A204.1 (cell line): Measurements from ENCODE around the gene TVP23A.

Experiments
- FAIRE-seq: peaks from 2 replicates; lab custom pipeline; 2012; peaks lifted over from hg19 to GRCh38; lab: Jason Lieb, UNC

TVP23A gene

DNA sequence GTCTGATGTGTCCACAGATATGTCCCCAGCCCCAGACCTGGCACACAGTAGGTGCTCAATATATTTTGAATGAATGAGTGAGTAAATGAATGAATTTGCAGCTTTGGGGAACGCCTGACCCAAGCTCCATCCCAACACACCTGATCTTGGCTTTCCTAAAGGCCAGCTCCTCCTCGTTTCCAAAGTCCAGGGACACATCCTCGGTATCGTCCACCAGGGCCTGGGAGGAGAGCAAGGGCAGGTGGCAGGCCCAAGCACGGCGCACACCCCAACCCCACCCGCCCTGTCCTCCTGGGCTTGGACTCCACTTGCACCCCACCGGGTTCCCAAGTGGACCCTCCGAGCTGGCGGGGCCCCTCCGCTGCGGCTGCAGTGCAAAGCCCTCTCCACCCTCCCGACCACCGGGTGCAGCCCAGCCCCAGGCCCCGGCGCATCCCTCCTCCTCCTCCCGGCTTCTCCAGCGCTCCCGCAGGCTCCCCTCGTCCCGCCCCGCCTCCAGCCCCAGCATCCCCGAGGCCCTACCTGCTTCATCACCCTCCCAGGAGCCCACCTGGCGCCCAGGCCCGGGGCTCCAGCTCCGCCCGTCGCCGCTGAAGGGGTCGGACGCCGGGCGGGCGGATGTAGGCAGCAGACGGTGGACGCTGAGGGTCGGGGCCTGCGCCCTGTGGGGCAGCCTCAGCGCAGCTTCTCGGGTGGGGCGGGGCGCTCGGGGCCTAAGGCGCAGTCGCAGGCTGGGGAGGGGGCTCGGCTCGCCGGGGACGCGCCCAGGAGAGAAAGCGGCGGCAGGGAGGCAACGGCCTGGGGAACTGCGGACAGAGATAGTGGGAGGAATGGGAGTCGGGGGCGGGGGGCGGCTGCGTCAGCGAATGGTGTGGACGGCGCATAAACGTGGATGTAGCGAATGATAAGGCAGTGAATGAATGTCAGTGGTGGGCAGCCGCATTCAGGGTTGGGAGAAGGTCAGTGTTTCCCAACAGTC lies at the start of gene TVP23A:
Gene TVP23A, minus strand, starts transcription at position 832 of the 979 bp plus-strand sequence. Its CDS starts 301 bp downstream, at position 531.
- FAIRE-seq: no peak

DNA sequence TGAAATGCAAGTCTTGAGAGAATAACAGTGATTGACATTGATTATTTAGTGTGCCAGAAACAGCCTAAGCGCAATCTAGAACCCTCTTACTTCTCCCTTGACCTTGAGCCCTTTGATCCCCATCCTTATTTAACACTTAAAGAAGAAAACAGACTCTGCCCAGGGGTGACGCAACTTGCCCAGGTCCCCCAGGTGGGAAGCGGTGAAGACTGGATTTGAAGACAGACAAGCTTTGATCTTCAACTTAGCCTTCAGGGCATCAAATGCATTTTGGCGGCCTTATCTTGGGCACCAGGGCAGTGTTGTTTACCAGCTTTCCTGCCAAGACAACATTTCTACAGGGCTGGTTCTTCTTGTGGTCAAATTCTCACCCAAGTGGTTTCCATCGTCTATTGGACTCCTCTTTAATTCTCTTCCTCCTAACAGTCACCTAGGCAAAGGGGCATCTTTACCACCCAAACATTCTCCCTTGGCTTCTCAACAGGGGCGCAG lies 49.6 kb upstream of the TVP23A start:
- no peak for FAIRE-seq

DNA sequence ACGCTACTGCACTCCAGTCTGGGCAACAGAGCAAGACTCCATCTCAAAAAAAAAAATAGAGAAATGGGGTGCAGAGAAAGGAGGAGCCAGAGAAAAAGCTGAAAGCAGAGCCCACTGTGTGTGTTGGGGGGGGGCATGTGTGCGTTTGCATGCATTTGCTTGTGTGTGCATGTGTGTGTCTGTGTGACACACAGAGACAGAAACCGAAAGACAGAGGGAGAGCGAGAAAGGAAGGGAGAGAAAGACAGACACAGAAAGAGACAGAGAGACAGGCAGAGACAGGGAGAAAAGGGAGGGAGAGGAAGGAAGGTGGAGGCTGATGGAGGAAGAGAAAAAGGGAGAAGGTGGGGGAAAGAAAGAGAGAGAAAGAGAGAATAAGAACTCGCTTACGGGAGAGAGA lies 48.6 kb upstream of the TVP23A start:
- FAIRE-seq: no peak

DNA sequence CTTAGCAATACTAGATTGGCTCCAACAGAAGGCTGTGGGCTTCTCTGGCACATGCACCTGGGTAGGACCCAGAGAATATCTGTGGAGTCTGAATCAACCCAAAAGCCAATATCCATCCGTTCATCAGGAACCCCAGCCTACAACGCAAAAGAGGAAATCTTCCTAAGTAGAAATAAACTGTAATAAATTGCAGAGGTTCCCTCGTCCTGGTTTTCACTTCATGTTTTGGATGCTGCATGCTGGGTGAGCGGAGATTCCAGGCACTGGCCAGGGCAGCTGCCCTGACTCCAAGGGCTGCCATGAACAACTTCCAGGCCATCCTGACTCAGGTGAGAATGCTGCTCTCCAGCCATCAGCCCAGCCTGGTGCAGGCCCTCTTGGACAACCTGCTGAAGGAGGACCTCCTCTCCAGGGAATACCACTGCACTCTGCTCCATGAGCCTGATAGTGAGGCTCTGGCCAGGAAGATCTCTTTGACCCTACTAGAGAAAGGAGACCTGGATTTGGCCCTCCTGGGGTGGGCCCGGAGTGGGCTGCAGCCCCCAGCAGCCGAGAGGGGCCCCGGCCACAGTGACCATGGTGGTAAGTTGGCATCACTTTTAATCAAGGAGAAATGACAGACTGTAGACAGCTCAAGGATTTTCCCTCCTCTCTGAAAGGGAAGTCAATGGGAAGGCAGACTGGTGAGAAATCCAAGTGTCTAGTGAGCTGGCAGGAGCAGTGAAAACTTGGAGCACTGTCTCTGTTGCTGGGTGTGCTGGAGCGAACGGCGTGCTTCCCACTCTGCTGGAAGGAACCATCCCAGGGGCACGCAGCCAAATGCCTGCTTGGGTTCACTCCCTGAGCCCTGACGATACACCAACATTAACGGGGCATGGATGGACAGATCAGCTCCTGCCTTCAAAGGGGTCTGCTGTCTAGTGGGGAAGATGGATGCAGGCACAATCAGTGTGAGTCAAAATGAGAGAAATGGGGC lies 47.7 kb upstream of the TVP23A start:
- FAIRE-seq: no peak

DNA sequence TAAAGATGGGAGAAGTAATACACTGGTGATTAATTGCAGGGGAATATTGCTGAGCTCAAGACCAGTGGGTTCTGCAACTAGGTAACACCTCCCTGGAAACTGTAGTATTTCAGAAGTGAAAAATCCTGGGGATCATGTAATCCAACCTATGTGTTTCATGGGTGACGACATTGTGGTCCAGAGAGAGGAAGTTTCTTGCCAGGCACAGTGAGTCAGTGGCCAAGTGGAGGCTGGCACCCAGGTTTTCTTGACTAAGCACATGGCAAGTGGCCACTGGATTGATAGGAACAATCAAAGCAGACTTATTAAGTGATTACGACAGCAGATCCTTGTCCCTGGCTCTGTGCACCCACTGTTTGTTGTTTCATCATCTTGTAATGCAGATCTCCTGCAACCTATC lies 43.8 kb upstream of the TVP23A start:
- no peak for FAIRE-seq

DNA sequence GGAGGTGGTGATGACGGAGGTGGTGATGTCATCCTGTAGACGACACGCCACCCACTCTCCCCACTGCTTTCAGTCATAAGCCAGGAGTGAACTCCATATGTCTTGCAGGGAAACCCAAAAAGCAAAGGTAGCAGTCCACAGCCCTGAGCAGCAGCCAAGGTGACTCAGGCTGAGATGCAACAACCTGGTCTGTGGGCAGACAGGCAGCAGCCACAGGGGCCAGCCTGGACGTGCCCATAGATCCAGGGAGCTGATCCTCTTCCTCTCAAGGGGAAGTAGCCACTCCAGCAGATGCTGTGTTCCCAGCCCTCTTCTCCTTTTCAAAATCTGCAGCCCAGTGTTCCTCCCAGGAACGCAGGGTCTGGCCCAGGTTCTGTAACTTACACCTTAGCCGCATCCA lies 41.1 kb upstream of the TVP23A start:
- FAIRE-seq: no peak

DNA sequence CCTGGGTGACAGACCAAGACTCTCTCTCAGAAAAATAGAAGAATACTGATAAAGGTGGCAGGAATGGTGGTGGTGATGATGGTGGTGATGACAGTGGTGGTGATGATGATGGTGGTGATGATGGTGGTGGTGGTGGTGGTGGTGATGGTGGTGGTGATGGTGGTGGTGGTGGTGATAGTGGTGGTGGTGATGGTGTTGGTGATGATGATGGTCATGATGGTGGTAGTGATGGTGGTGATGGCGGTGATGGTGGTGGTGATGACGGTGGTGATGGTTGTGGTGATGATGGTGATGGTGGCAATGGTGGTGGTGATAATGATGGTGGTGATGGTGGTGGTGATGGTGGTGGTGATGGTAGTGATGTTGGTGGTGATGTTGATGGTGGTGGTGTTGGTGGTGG lies 40.4 kb upstream of the TVP23A start:
- no peak for FAIRE-seq

DNA sequence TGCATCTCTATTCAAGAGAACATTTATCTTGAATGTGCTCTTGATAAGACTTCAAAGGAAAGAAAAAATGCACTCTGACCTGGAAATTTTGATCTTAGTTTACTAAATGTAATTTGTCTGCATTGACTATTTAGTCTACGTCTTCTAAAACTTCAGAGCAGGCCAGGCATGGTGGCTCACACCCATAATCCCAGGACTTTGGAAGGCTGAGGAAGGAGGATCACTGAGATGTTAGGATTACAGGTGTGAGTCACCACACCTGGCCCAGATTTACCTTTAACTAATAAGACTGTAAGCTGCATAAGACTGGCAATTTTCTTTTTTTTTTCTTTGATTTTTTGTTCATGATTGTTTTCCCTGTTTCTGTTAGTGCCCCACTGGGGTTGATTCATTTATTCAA lies 39.6 kb upstream of the TVP23A start:
- FAIRE-seq: no peak

DNA sequence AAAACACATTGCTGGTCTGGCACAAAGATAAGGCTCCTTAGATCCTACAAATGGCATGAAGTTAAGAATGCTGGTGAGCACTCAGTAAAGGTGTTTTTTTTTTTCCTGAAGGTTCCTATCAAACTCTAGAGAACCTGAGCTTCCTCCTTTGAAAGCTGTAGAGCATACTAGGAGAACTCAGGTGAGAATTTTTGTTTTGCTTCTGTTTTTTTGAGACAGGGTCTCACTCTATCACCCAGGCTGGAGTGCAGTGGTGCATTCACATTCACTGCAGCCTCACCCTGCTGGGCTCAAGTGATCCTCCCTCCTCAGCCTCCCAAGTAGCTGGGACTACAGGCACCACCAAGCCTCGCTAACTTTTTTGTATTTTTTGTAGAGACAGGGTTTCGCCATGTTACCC lies 37.4 kb upstream of the TVP23A start:
- FAIRE-seq: no peak

DNA sequence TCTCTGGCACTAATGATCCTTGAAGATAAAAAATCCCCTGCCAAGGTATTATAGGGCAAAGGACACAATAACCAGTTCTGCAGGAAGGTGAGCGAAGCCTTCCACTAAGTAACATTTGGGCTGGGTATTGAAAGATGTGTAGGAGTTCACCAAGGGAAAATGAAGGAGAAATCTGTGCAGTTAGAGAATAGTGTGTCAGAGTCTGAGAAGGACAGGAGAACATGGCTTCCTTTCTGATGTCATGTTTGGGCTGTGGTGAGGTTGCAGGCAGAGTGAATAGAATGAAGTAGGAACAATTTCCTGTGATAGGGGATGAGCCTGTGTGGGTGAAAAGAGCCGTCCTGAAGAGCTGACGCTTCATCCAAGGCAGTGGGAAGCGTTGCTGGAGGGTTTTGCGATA lies 34.4 kb upstream of the TVP23A start:
- FAIRE-seq: no peak

DNA sequence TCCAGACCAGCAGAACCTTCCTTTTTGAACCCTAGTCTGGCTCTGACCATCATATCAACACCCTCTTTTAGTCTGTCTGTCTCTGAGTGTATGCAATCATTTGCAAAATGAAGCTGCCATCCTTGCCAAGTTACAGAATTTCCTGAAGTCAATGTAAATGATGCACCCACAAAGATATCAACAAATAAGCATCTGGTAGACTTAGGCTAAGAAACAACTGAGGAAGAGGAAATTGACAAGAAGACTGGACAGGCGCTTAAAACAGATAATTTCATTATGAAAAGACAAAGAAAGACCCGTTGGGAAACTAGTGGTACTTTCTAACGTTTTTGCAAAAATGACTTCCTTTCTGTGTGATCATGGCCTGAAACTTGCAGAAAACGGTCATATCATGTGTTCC lies 33.7 kb upstream of the TVP23A start:
- FAIRE-seq: no peak

DNA sequence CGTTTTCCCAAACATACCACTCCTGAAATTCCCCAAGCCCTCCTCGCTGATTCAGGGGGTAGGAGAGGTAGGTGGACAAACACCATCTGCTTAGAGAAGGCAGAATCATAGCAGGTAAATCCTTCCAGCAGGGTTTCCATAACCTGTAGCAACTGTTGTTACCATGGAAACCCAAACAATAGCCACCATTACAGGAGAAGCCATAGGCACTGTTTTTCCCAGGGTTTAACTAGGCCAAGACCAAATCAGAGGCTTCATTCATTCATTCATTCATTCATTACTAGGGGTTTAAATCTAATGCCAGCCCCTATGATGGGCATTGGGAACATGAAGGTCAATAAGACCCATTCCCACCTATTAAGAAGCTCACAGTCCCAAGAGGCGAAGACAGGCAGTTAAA lies 32.9 kb upstream of the TVP23A start:
- FAIRE-seq: no peak

DNA sequence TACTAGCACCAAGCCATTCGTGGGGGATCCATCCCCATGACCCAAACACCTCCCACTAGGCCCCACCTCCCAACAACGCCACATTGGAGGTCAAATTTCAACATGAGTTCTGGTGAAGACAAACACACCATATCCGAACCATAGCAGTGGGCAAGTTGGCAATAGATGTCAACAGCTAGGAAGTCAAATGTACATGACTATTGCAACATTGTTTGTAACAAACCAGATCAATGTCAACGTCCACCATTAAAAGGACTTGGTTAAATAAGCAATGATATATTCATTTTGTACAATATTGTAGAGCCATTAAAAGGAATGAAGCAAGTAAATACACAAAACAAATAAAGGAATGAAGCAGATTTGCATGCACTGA lies 31.9 kb upstream of the TVP23A start:
- no peak for FAIRE-seq

DNA sequence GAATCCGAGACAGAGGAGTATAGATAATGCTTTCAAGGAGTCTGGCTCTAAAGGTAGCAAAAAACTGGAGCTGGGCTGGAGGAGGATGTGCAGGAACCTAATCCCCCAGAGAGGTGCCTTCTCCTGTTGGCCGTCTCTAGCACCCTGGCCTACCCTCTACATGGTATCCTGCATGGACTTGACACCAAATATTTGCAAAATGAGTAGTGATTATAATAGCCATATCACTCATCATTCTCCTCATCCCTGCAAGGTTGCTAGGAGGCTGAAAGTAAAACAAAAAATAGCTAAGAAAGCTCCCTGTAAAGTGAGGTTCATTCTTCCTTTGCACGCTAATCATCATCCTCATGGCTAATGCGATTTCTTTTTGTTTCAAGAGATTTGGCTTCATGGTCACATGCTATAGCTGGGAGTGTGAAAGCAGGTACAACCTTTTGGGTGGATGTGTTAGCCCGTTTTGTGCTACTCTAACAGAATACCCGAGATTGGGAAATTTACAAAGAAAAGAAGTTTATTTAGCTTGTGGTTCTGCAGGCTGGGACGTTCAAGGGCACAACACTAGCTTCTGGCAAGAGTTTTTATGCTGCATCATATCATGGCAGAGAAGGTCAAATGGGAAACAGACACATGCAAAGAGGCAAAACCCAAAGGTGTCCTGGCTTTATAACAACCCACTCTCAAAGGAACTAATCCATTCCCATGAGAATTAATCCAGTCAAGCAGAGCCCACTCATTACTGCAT lies 31.3 kb upstream of the TVP23A start:
- no peak for FAIRE-seq

DNA sequence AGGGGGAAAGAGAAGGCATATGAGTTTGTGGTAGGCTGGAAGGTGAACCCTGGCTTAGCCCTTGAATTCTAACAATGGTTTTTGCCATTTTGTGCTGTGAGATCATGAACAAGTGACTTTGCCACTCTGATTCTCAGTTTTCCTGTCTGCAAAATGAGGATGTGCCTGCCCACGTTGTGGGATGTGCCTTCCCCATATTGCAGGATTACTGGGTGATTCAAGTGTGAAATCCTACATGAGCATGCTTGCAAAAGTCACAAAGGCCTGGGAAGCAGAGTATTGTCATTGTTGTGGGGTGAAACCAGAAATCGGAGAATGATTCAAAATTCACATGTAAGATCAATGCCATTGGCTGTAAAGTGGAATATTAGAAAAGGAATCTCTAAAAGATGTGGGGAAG lies 28.6 kb upstream of the TVP23A start:
- FAIRE-seq: no peak

DNA sequence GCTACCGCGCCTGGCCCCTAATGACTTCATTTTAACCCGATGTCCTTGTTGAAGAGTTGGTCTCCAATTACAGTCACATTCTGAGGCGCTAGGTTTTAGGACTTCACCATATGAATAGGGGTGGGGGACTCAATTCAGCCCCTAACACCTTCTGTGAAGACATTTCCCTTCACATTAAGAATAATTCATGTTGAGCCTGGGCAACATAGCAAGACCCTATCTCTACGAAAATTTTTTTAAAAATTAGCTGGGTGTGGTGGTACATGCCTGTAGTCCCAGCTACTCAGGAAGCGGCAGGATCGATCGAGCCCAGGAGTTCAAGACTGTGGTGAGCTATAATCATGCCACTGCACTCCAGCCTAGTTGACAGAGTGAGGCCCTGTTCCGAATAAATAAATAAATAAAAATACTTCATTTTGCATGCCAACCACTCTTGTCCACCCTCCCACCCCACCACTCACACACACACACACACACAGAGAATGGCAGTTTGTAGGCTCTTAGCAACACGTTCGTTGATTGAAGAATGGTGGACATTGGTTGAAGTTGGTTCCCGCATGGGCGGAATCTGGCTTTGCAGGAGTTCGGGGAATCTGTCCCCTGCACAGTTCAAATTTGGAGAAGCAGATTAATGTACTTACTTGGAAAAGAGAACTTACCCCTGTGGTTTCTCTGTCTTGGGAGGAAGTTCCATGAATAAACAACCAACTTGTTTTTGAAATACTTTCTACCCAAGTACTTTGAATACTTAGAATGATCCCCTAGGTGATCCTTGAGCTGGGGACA lies 27.8 kb upstream of the TVP23A start:
- no peak for FAIRE-seq

DNA sequence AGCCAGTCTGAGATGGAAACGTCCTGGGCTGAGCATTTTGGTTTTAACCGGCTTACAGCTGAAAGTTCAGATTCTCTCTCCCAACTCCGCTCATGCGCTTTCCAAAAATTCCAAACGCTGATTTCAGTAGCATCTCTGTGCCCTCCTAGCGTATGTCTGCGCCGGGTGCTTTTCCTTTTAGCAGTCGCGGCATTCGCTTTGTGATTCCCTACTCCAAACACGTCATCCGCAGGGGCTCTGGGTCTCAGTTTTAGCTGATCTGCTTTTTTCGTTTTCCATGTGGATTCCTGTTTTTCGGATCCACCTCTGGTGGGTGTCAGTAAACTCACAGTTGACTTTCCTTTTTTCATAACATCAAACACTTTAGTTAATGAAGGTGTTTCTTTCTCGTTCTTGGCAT lies 22.1 kb upstream of the TVP23A start:
- no peak for FAIRE-seq

DNA sequence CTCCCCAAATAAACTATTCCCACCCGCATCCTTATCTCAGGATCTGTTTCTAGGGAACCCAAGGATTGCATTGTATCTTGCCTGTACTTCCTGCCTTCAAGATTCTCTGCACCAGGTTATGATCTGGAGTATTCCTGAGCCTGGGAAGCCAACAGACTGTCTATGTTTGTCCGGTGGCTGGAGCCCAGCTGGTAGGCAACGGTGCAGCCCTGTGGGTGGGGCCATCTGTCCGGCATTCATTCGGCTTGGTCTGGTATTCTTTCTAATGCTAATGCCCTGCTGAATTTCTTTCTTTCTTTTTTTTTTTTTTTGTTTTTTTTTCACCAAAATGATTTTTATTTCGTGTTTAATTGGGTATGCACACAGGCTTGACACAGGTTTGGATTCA lies 20.7 kb upstream of the TVP23A start:
- no peak for FAIRE-seq

DNA sequence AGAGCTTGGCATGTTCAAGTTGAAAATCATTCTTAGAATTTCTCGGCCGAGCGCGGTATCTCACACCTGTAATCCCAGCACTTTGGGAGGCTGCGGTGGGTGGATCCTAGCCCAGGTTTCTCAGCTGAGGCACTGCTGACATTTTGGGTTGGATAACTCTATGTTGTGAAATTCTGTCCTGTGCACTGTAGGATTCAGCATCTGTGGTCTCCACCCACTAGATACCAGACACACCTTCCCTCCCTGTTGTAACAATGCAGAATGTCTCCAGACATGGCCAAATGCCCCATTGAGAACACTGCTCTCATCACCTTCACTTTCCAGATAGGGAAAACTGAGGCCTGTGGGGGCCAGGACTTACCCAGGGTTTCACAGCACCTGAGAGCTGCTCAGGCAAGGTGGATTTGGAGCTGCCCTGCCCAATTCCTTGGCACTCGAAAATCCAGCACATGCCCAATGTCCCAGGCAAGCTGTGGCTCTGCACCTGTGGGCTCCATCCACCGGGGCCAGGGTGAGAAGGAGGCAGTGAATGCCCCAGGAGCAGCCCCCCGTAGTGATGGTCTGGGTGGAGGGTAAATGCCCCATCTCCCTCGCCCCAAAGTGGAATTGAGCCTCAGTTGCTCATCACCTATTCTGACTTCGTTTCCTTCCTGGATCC lies 20.2 kb upstream of the TVP23A start:
- no peak for FAIRE-seq

DNA sequence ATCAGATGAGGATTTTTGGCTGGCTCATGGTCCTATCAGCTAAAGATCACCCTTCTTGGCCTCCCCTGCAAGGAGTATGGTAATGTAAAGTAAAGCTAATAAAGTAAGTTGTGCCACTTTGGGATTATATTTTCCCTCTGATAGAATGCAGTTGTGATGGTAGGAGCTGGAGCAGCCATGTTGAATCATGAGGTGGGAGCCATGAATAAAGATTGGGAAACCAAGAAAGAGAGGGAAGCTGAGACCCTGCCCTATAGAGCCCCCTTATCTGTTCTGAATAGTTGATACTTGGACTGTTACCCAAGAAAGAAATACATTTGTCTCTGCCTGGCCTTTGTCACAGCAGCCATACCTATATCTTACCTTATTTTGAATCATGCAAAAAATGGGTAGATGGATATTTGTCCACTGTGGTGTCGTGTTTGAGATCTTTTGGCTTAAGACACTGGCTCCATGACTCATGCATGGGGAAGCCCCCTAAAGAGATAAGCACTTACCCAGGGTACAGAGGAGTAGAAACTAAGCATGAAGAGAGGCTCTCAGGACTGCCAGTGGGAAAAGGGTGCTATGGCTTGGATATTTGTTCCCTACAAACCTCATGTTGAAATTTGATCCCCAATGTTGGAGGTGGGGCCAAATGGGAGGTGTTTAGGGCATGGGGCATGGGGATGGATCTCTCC lies 17.7 kb upstream of the TVP23A start:
- FAIRE-seq: no peak
